Activated CD4-positive, alpha-beta T cell treated with anti-CD3 and anti-CD28 coated beads, Interleukin-2, amount 10 ng/mL, durations not matched to agents 7 days and 5 days (primary cell): ENCODE results near the gene ALPP. TPM values are rescaled to one million over a fixed set of nuclear protein-coding genes. Genes with fewer than 3 reads are reported as not detected.
A peak's percentile ranks its signal among the peaks of the same experiment; 100 is the strongest.

Experiments
- CTCF ChIA-PET: fragments of 350-600 bp; sonication (Branson Sonifier 250); formaldehyde crosslinking; loops from one replicate; lab custom pipeline; 2021; ENCODE audit warnings: antibody characterized with exemption; lab: Charles Lee
- POLR2A ChIA-PET: fragments of 350-600 bp; sonication (Branson Sonifier 250); formaldehyde crosslinking; loops from one replicate; lab custom pipeline; 2021; ENCODE audit warnings: antibody characterized with exemption; lab: Charles Lee
- DNase-seq: peaks from one replicate; pipeline ENCODE4 v3.0.0-alpha.2; 2020
- H3K27ac Mint-ChIP-seq: one replicate; pipeline ENCODE4 v1.8.0; 2021; ENCODE audit warnings: mild to moderate bottlenecking, moderate library complexity, mixed read lengths
- H3K27me3 Mint-ChIP-seq: one replicate; pipeline ENCODE4 v1.8.0; 2021; ENCODE audit warnings: mixed read lengths
- H3K36me3 Mint-ChIP-seq: one replicate; pipeline ENCODE4 v1.8.0; 2021; ENCODE audit warnings: low read depth, mixed read lengths
- H3K4me1 Mint-ChIP-seq: one replicate; pipeline ENCODE4 v1.8.0; 2021; ENCODE audit warnings: mixed read lengths
- H3K4me3 Mint-ChIP-seq: one replicate; pipeline ENCODE4 v1.8.0; 2021; ENCODE audit warnings: mild to moderate bottlenecking, moderate library complexity, mixed read lengths
- H3K9me3 Mint-ChIP-seq: one replicate; pipeline ENCODE4 v1.8.0; 2021; ENCODE audit warnings: mixed read lengths
- total RNA-seq, 2 experiments: library from RNA; stranded (reverse); gene quantifications; one replicate each; pipeline ENCODE4 v1.2.3, GENCODE V29; 2021

ALPP gene
- total RNA-seq, 2 experiments from 2014 or later: not detected

GRCh38 chr2:232412986-232413385 is 34.4 kb downstream of the ALPP start:
- Mint-ChIP-seq H3K4me1 (peaks cover 10% of the 10 kb centered on the region), H3K9me3 (no peaks in the 10 kb centered on the region), H3K27me3 (peaks cover 29% of the 10 kb centered on the region), H3K36me3 (no peaks in the 10 kb centered on the region), H3K27ac (no peak overlapping the region), H3K4me3 (no peak overlapping the region)
- CTCF ChIA-PET: interaction anchor here (1.1 kb wide), 1 partner anchor 13 kb away, joined by 3 read pairs; no protein-coding TSS in a partner anchor
- no peak for DNase-seq
- POLR2A ChIA-PET: no interaction called here

DNA sequence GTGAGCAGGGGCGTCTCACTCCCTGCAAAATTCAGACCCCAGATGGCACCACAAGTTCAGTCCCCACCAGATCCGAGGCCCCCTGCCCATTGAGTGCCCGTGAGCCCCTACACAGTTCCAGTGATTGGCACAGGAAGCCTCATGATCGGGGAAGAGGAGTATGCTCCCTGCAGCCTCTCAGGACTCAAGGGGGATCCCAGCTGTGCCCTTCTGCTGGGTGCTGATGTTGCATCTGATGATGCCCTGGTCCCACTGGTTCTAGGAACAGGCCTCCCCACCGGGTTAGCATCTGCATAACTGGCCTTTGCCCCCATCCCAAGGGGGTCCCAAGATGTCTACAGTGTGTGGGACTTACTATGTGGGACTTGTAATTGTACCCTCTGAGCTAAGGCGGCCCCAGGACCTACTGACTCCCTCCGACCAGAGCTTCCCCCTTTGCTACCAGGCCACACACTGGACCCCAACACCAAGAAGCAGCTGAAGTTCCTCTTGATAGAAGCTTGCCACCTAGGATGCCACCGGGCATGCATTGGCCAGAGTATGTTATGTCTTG is 36.7 kb downstream of the ALPP start:
- CTCF ChIA-PET: no interaction called here
- peaks cover 15% of the 10 kb centered on the region for H3K4me1 Mint-ChIP-seq
- H3K4me3 Mint-ChIP-seq: no peak overlapping the region
- no peaks in the 10 kb centered on the region for H3K9me3 Mint-ChIP-seq
- peaks cover 48% of the 10 kb centered on the region for H3K27me3 Mint-ChIP-seq
- POLR2A ChIA-PET: no interaction called here
- no peak for DNase-seq
- H3K27ac Mint-ChIP-seq: no peak overlapping the region
- H3K36me3 Mint-ChIP-seq: no peaks in the 10 kb centered on the region

- H3K27me3 Mint-ChIP-seq: peaks cover 52% of the 10 kb centered on the region
- CTCF ChIA-PET: interaction anchor here (1.3 to 1.4 kb wide), 2 partner anchors 10 to 17 kb away, joined by 3 read pairs; no protein-coding TSS in a partner anchor
- POLR2A ChIA-PET: no interaction called here
Measured at GRCh38 chr2:232415736-232416520, 37.4 kb downstream of the ALPP start.

DNA sequence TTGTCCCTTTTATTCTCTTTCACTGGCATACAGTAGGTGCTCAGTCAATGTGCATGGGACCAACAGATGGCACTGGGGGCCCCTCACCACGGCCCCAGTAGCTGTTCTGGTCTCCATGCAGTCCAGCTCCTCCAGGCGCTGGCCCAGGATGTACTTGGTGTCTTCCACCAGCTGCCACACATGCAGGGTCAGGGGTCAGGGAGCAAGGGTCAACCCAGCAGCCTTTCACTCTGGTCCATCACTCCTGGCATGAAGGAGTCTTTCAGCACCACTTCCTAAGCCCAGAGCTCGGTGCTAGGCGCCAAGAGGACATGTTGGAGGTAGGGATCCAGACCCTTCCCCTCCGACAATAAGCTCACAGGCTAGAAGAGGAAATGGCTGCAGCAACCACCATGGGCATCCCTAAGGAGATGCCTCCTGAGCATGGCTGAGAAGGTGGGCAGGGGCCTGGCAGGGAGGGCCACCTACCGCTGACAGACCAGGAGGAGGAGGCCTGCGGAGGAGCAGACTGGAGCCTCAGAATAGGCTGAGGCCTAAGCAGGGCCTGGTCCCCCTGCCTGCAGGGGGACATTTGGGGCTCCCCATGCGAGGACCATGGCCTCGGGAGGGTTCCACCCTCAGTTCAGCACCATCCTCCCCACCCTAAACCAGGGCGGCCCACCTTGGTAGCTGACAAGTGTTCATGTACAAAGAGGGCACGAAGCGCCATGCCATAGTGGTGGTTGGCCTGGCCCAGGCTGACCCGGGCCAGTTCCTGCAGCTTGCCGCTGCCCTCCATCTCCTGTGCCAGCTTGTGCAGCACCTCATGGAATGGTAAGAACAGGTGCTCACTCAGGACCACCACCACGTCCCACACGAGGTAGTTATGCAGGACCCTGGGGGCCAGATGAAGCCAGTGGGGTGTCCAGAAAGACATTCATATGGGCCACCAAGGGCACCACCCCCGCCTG is 38.2 kb downstream of the ALPP start:
- Mint-ChIP-seq H3K4me3 (no peak overlapping the region), H3K27ac (no peak overlapping the region)
- CTCF ChIA-PET: interaction anchor here (0.6 to 1.4 kb wide), 3 partner anchors 11 to 18 kb away, joined by 3 read pairs; no protein-coding TSS in a partner anchor

More at GRCh38 chr2:232415736-232416520, 37.4 kb downstream of the ALPP start:
- no peaks in the 10 kb centered on the region for H3K36me3 Mint-ChIP-seq
- peaks cover 18% of the 10 kb centered on the region for H3K4me1 Mint-ChIP-seq
- DNase-seq: no peak
- no peaks in the 10 kb centered on the region for H3K9me3 Mint-ChIP-seq
- H3K4me3 Mint-ChIP-seq: no peak overlapping the region
- no peak overlapping the region for H3K27ac Mint-ChIP-seq

GRCh38 chr2:232417489-232417888 is 38.9 kb downstream of the ALPP start:
- DNase-seq: no peak
- peaks cover 7% of the 10 kb centered on the region for H3K9me3 Mint-ChIP-seq
- POLR2A ChIA-PET: no interaction called here
- H3K4me3 Mint-ChIP-seq: no peak overlapping the region
- H3K36me3 Mint-ChIP-seq: peaks cover 3% of the 10 kb centered on the region
- CTCF ChIA-PET: interaction anchor here (0.6 to 1.4 kb wide), 3 partner anchors 12 to 19 kb away, joined by 3 read pairs; no protein-coding TSS in a partner anchor
- H3K4me1 Mint-ChIP-seq: peaks cover 18% of the 10 kb centered on the region
- H3K27ac Mint-ChIP-seq: no peak overlapping the region
- H3K27me3 Mint-ChIP-seq: peaks cover 60% of the 10 kb centered on the region

More for the DNA sequence above, 38.2 kb downstream of the ALPP start:
- DNase-seq: no peak
- peaks cover 1% of the 10 kb centered on the region for H3K36me3 Mint-ChIP-seq
- peaks cover 2% of the 10 kb centered on the region for H3K9me3 Mint-ChIP-seq
- POLR2A ChIA-PET: no interaction called here
- H3K27me3 Mint-ChIP-seq: peaks cover 57% of the 10 kb centered on the region
- H3K4me1 Mint-ChIP-seq: peaks cover 18% of the 10 kb centered on the region

DNA sequence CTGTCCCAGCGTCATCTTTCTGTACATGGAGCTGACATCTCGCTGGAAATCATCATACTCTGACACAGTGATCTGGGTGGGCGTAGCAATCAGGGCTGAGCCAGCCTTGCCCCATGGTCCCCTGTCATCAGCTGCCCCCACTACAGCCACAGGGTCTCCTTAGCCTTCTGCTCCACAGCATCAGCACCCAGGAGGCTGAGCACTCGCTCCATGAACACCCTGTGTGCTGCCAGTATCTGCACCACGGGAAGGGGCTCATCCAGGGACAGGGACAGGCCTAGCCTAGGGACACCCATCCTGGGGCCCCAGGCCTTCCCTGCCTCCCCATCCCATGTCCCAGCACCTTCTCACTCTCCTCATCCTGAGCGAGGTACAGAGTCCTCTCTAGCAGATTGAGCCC is 39.5 kb downstream of the ALPP start:
- H3K4me3 Mint-ChIP-seq: no peak overlapping the region
- peaks cover 12% of the 10 kb centered on the region for H3K9me3 Mint-ChIP-seq
- peaks cover 60% of the 10 kb centered on the region for H3K27me3 Mint-ChIP-seq
- CTCF ChIA-PET: no interaction called here
- DNase-seq: no peak
- H3K36me3 Mint-ChIP-seq: peaks cover 3% of the 10 kb centered on the region
- no peak overlapping the region for H3K27ac Mint-ChIP-seq
- H3K4me1 Mint-ChIP-seq: peaks cover 14% of the 10 kb centered on the region
- POLR2A ChIA-PET: no interaction called here

GRCh38 chr2:232418466-232419244 is 40.1 kb downstream of the ALPP start:
- DNase-seq: no peak
- ChIA-PET CTCF (no interaction called here), POLR2A (no interaction called here)
- Mint-ChIP-seq H3K27me3 (peaks cover 58% of the 10 kb centered on the region), H3K4me1 (peaks cover 9% of the 10 kb centered on the region), H3K4me3 (no peak overlapping the region), H3K9me3 (peaks cover 13% of the 10 kb centered on the region), H3K27ac (no peak overlapping the region), H3K36me3 (peaks cover 3% of the 10 kb centered on the region)

GRCh38 chr2:232419245-232420072 is 40.9 kb downstream of the ALPP start:
- Mint-ChIP-seq H3K27ac (no peak overlapping the region), H3K4me3 (no peak overlapping the region), H3K4me1 (peaks cover 8% of the 10 kb centered on the region), H3K36me3 (peaks cover 3% of the 10 kb centered on the region), H3K27me3 (peaks cover 58% of the 10 kb centered on the region), H3K9me3 (peaks cover 13% of the 10 kb centered on the region)
- CTCF ChIA-PET: no interaction called here
- POLR2A ChIA-PET: no interaction called here
- DNase-seq: no peak

GRCh38 chr2:232420073-232420454 is 41.5 kb downstream of the ALPP start:
- DNase-seq: no peak
- H3K4me3 Mint-ChIP-seq: peak overlapping the region; percentile 19
- H3K4me1 Mint-ChIP-seq: peaks cover 8% of the 10 kb centered on the region
- peaks cover 58% of the 10 kb centered on the region for H3K27me3 Mint-ChIP-seq
- ChIA-PET CTCF (no interaction called here), POLR2A (no interaction called here)
- H3K36me3 Mint-ChIP-seq: peaks cover 3% of the 10 kb centered on the region
- peaks cover 13% of the 10 kb centered on the region for H3K9me3 Mint-ChIP-seq
- H3K27ac Mint-ChIP-seq: no peak overlapping the region

DNA sequence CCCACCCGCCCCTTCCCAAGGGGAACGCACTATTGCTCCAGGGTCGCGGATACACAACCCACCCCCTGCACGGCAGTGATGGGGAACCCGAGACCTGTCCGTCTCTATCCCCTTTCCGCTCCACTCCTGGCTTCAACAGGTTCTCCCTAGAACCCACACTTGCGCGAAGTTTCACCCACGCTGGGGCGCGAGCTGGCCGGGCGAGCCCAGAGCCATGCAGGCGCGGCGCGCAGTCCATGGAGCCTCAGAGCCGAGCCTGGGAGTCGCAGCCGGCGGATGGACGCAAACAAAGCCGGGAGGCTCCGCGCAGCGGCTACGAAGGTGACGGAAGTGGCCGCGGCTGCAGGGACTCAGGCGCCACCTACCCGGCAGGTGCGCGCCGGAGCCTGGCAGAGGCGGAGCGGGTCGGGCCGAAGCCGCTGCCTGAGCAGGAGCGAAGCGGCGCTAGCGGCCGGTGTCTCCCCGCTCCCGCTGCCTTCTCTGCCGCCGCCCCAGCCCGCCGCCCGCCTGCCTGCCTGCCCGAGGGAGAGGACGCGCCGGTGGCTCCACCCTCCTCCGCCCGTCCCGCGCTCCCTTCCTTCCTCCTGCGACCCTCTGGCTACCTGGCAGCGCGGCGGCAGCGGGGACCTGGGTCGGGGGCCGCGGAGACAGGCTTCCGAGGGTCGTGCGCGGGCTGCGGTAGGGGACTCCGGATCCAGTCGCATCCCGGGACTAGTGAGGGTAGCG is 42.1 kb downstream of the ALPP start:
- ChIA-PET CTCF (interaction anchor here (0.6 to 0.8 kb wide), 2 partner anchors 21 to 22 kb away, joined by 3 read pairs; no protein-coding TSS in a partner anchor), POLR2A (no interaction called here)
- Mint-ChIP-seq H3K4me1 (peaks cover 8% of the 10 kb centered on the region), H3K27me3 (peaks cover 62% of the 10 kb centered on the region), H3K9me3 (peaks cover 13% of the 10 kb centered on the region), H3K27ac (no peak overlapping the region), H3K4me3 (peak overlapping the region; percentile 19), H3K36me3 (peaks cover 3% of the 10 kb centered on the region)
- DNase-seq: peak; percentile 46
